GM19467 (cell line): ENCODE measurements around the gene CPPED1.

Source experiments
- ATAC-seq: cut with Tn5 transposase; IDR thresholded peaks from one replicate; pipeline ENCODE4 v1.9.1; 2021; ENCODE audit warnings: mild to moderate bottlenecking, moderate library complexity; ENCODE audit not compliant: unreplicated experiment

Gene CPPED1

GRCh38 chr16:12740986-12741610 is 62.6 kb downstream of the CPPED1 start:
- ATAC-seq: no peak

GRCh38 chr16:12739738-12740137 is 63.9 kb downstream of the CPPED1 start:
- ATAC-seq: no peak

DNA sequence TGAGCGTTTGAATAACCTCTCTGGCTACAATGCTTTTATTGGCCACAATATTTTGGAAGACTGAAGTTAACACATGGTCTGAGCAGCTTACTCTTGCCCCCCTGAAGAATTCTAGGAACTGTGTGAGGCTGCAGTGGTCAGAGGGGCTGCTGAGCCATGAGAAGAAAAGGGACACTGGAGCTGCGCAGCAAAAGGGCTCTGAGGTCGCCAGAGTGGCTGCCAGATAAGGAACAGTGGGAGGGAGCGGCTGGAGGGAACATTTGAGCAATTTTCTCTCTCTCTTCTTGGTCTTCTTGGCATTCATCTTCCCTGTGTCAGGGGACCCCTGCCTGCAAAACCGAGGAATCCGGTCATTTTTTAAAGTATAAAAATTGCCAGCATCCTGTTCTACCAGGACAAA is 66.1 kb downstream of the CPPED1 start:
- ATAC-seq: no peak

DNA sequence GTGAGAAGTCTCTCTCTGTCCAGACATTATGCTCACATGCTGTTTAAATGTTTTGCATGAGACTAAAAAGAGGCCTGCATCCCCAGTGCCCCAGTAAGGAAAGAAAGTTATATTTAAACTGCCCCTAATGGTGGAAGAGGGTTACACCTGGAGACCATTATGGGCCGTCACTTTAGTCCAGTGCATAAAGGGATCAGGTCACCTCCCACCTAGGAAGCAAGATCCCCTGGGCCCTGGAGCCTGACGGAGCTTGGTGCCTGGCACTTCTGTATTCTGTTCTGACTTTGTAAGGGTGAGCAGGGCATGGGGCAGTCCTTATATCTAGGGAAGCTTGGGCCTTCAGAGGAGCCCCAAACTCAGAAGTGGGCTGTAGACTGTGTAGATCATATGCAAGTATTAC is 67.9 kb downstream of the CPPED1 start:
- ATAC-seq: no peak

DNA sequence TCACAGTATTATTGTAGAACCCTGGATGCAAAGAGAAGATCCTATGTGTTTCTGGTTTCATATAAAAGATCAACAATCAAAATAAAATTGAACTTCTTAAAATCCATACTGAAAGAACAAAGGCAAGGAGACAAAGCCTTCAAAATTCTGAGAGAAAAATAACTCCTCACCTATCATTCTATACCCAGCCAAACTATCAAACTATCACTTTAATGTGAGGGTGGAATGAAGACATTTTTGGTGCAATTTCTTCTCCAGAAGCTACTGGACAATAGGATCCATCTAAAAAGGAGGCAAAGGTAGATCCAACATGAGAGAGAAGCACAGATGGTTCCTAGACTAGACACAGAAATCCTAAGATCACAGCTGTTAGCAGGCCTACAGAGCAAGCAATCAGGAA is 71.1 kb downstream of the CPPED1 start:
- ATAC-seq: no peak

DNA sequence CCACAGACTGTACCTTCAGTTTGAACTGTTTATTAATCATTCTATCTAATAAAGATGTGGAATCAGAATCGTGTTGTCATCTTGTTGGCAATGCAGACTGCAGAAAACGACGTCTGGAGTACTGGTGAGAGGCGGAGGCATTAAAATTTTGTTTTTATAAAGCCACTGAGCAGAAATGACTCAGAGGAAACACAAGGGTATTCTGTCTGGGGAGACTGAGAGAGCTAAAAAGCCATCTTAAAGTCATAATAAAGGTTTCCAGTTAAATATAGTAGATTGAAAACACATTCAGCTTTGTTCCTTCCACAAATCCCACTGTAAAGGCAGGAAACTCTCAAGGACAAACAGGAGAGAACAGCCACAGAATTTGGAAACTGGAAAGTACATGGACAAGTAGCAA is 74.2 kb downstream of the CPPED1 start:
- no peak for ATAC-seq

- no peak for ATAC-seq
Measured at GRCh38 chr16:12728469-12728868, 75.2 kb downstream of the CPPED1 start.

DNA sequence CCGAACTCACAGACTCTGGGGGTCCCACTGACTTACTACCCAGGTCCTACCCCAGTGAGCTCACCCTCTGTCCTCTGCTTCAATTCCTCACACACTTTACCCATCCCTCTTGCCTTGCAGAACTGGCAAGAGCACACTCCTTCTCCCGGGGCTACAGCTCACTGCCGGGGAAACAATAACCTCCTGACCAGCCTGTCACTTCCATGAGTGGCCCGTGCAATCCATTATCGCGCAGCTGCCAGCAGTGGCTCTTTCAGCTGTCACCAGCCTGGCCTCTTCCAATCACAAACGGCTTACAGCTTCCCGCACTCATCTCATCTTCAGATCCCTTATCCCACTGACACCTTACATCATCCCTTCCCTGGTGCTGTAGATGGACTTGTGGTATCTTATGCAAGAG is 79.5 kb downstream of the CPPED1 start:
- ATAC-seq: no peak

- no peak for ATAC-seq
Measured at GRCh38 chr16:12723681-12724080, 80.0 kb downstream of the CPPED1 start.

DNA sequence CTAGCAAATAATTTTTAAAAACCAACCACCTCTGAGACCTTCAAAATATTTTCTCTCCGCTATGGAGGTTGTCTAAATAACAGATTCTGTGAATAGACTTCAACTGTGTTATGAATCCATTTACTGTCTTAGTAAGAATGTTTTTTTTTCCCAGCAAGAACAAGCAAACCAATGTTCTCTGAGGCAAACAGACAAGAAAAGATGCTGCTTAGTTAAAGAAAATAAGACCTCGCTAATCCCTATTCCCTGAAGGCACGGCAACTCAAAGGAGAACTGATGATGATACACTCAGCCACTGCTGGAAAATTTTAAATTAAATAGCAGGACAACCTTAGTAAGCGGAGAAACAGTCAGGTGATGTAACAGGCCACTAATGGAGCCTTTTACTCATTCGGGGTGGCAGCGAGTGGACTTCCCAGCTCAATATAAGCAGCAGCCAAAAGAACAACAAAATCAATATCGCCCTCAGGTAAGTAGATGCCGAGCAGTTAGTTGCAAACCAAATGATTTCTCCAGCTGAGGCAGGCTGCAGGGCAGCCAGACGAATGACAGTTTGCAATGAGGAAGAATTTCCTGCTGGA is 81.8 kb downstream of the CPPED1 start:
- no peak for ATAC-seq

DNA sequence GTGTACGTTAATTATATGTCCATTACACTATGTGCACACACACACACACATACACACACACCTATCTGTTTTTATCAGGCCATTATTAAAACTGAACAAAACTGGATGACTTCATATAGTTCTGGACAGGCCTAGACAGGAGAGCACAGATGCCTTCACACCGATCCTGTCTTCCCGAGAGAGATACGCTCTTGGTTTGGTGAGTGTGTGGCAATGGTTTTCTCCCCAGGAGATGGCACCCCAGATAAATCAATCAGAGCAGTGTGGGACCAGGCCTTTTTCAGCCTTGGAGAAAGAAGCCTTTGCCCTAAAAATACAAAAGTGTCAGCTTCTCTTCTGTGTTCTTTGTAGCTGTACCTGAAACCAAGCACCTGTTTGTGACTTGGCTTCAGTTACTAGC is 83.7 kb downstream of the CPPED1 start:
- ATAC-seq: no peak

- ATAC-seq: no peak
Measured at GRCh38 chr16:12716658-12717057, 87.0 kb downstream of the CPPED1 start.

DNA sequence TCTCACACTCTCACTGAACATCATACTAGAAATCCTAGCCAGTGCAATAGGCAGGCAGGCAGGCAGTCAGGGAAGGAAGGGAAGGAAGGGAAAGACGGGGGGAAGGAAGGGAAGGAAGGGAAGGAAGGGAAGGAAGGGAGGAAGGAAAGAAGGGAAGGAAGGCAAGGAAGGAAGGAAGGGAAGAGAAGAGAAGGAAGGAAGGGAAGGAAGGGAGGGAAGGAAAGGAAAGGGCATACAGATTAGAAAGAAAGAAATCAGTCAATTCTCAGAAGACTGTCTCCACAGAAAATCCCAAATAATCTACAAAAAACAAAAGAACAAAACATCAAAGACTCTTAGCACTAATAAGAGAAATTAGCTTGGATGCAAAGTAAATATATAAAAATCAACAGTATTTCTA is 93.9 kb downstream of the CPPED1 start:
- ATAC-seq: no peak

DNA sequence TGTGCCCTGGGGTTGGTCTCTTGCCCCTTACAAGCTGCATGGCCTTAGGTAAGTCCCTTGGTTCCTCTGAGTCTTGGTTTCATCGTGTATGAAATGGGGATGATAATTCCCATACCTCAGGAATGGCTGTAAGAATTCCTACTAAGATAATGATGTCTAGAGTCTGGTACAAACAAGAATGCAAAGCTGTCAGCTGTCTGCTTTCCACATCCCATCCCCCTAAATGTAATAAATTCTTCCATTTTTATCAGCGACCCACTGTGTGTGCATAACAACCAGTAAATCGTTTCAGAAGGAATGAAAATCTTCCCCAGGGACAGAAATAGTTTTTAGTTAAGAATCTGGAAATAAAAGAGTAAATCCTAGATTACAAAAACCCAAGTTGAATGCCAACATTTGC is 95.4 kb downstream of the CPPED1 start:
- no peak for ATAC-seq

DNA sequence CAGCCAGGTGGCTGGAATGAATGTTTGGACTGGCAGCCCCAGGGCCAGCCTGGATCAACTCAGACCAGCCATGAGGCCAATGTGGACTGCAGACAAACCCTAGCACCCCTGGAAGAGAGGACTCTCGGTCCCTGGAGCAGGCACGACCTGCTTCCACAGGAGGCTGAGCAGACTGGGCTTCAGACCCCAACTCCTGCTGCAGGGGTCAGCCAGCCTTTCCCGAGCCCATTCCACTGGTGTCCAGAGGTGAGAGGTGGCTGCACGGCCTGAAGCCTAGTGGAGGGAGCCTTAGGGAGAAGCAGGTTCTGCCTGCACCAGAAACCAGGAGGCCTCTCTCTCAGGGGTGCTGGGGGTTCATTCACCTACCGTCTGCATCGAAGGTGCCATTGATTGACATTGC is 97.1 kb downstream of the CPPED1 start:
- no peak for ATAC-seq

DNA sequence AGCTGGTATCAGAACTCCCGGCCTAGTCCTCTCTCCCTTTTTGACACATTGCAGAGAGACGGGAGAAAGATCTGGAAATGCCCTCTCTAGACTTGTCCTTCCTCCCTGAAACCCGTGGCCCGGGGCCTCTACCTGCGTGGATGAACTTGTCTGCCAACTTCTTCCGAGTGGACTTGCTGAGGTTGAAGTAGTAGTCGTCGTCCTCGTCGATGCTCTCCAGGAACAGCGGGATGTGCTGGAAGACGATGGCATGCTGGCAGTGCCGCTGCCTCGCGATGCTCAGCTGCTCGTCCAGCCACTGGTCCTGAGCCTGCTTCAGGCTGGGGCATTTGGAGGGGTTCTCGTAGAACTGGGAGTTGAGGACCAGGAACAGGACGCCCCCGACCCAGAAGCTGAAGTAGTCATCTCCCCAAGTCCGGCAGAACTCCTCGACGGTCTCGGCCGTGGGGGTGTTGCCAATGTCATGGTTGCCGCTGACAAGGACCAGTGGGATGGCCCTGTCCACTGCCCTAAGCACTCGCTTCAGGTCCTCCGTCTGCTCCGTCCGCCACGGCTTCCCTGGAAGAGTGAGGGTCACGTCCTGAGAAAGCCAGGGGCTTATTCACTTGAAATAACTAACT is 99.1 kb downstream of the CPPED1 start:
- ATAC-seq: no peak

GRCh38 chr16:12703935-12704334 is 99.8 kb downstream of the CPPED1 start:
- no peak for ATAC-seq

- no peak for ATAC-seq
Measured at GRCh38 chr16:12700161-12700560, 103.5 kb downstream of the CPPED1 start.

DNA sequence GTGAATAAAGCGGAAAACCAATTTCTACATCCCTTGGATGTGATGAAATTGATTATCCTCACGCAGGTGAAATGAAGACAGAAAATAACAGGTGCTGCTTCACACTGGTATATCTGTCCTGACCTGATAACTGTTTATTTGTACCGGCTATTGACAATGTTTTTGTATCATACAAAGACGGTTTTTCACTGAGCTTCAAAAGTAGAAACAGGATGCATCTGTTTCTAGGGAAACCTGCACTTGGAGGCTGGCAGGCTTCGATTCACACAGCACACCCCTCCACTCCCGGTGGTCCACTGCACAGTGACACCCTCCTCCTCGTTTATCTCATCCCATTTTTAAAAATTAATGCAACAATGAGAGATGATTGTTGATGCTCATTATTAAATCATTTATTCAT is 104.5 kb downstream of the CPPED1 start:
- ATAC-seq: no peak

- no peak for ATAC-seq
Measured at GRCh38 chr16:12697437-12697836, 106.2 kb downstream of the CPPED1 start.

GRCh38 chr16:12695454-12695853 is 108.2 kb downstream of the CPPED1 start:
- ATAC-seq: no peak

GRCh38 chr16:12690024-12690423 is 113.7 kb downstream of the CPPED1 start:
- no peak for ATAC-seq
